CD14-positive monocyte (primary cell): Measurements from ENCODE around the gene SLC4A1AP. TPM values are rescaled to one million over a fixed set of nuclear protein-coding genes. Genes with fewer than 3 reads are reported as not detected.

Experiments
- DNase-seq, 3 donors: peaks; one replicate each; pipeline ENCODE4 v3.0.0-alpha.2; 2011 to 2022
- H2AFZ ChIP-seq: 2 replicates; pipeline ENCODE4 v1.6.0; 2012; ENCODE audit warnings: mild to moderate bottlenecking, low read depth, low read length, inconsistent platforms; ENCODE audit not compliant: insufficient read depth, poor library complexity, severe bottlenecking
- H3K27ac ChIP-seq, 2 donors: 1 replicate in 1 of 2; 2 replicates in 1 of 2; pipeline ENCODE4 v1.5.1; 2012 to 2013; ENCODE audit warnings: low read length in 2 of 2, control low read depth in 1 of 2, inconsistent platforms in 1 of 2, low read depth in 1 of 2, mild to moderate bottlenecking in 1 of 2
- H3K27me3 ChIP-seq, 2 donors: one replicate each; pipeline versions ENCODE4 v1.6.0 to v1.6.1; 2011 to 2013; ENCODE audit warnings: low read length in 2 of 2; ENCODE audit not compliant: control insufficient read depth in 2 of 2, insufficient read depth in 2 of 2
- H3K36me3 ChIP-seq, 2 donors: replicated peaks in 1 of 2; 1 replicate in 1 of 2; 2 replicates in 1 of 2; pipeline versions ENCODE4 v1.5.1 to v1.6.1; 2012 to 2013; ENCODE audit warnings: low read length in 2 of 2, control low read depth in 1 of 2, inconsistent platforms in 1 of 2, mild to moderate bottlenecking in 1 of 2; ENCODE audit not compliant: insufficient read depth in 2 of 2, control insufficient read depth in 1 of 2
- H3K4me1 ChIP-seq, 2 donors: 1 replicate in 1 of 2; 2 replicates in 1 of 2; pipeline versions ENCODE4 v1.5.1 to v1.6.1; 2012 to 2013; ENCODE audit warnings: low read length in 2 of 2, control low read depth in 1 of 2, inconsistent platforms in 1 of 2, mild to moderate bottlenecking in 1 of 2, moderate library complexity in 1 of 2; ENCODE audit not compliant: insufficient read depth in 2 of 2, control insufficient read depth in 1 of 2
- H3K4me2 ChIP-seq: replicated peaks from 2 replicates; pipeline ENCODE3; 2012; ENCODE audit warnings: low read length, moderate library complexity, mild to moderate bottlenecking; ENCODE audit not compliant: poor library complexity, severe bottlenecking; ENCODE audit errors: extremely low read depth
- H3K4me3 ChIP-seq, 3 experiments: fragments of 200-600 bp in 1 of 3; sonication (generic) in 1 of 3; replicated peaks in 1 of 3; 1 replicate in 2 of 3; 2 replicates in 1 of 3; pipeline ENCODE4 v1.5.1; 2011 to 2013; ENCODE audit warnings: low read length in 3 of 3, mild to moderate bottlenecking in 3 of 3, control low read depth in 2 of 3, low read depth in 2 of 3, inconsistent platforms in 1 of 3, moderate library complexity in 1 of 3
- H3K79me2 ChIP-seq: 2 replicates; pipeline ENCODE4 v1.6.0; 2012; ENCODE audit warnings: mild to moderate bottlenecking, control low read depth, inconsistent platforms, low read length, moderate library complexity; ENCODE audit not compliant: insufficient read depth
- H3K9ac ChIP-seq: 2 replicates; pipeline ENCODE4 v1.6.0; 2017; ENCODE audit warnings: low read length, mild to moderate bottlenecking; ENCODE audit not compliant: insufficient read depth, poor library complexity, severe bottlenecking
- H3K9me3 ChIP-seq, 2 donors: replicated peaks in 1 of 2; 1 replicate in 1 of 2; 2 replicates in 1 of 2; pipeline versions ENCODE4 v1.5.1 to v1.6.1; 2012 to 2013; ENCODE audit warnings: low read length in 2 of 2, control low read depth in 1 of 2; ENCODE audit not compliant: control insufficient read depth in 1 of 2, insufficient read depth in 1 of 2
- H4K20me1 ChIP-seq: 2 replicates; pipeline ENCODE4 v1.6.0; 2012; ENCODE audit warnings: mild to moderate bottlenecking, low read length, control low read depth, moderate library complexity; ENCODE audit not compliant: insufficient read depth
- H3K27ac Mint-ChIP-seq, 7 donors: one replicate each; pipeline ENCODE4 v1.8.0; 2020; ENCODE audit warnings: mild to moderate bottlenecking in 7 of 7, mixed read lengths in 7 of 7, moderate library complexity in 6 of 7, inconsistent platforms in 2 of 7
- H3K27me3 Mint-ChIP-seq, 3 donors: one replicate each; pipeline ENCODE4 v1.8.0; 2021 to 2022; ENCODE audit warnings: low read depth in 3 of 3, mild to moderate bottlenecking in 3 of 3, mixed read lengths in 3 of 3, moderate library complexity in 3 of 3, inconsistent platforms in 1 of 3
- H3K36me3 Mint-ChIP-seq, 2 donors: one replicate each; pipeline ENCODE4 v1.8.0; 2020; ENCODE audit warnings: mixed read lengths in 2 of 2, inconsistent platforms in 1 of 2, mild to moderate bottlenecking in 1 of 2
- H3K4me1 Mint-ChIP-seq: one replicate; pipeline ENCODE4 v1.8.0; 2020; ENCODE audit warnings: mild to moderate bottlenecking, mixed read lengths
- H3K4me3 Mint-ChIP-seq, 2 donors: one replicate each; pipeline ENCODE4 v1.8.0; 2020; ENCODE audit warnings: mild to moderate bottlenecking in 2 of 2, mixed read lengths in 2 of 2, moderate library complexity in 1 of 2
- H3K9me3 Mint-ChIP-seq, 7 donors: one replicate each; pipeline ENCODE4 v1.8.0; 2020 to 2022; ENCODE audit warnings: mixed read lengths in 7 of 7, mild to moderate bottlenecking in 6 of 7, moderate library complexity in 6 of 7, inconsistent platforms in 2 of 7
- CTCF ChIP-seq: fragments of 200-600 bp; IDR thresholded peaks from one replicate; pipeline ENCODE4 v1.8.0; 2022; ENCODE audit warnings: antibody characterized with exemption, mild to moderate bottlenecking
- WGBS: methylation state at CpG from one replicate; pipeline ENCODE4 v1.1.5; 2013; ENCODE audit warnings: missing lambda C conversion rate; ENCODE audit not compliant: insufficient coverage; 5-methylcytosine and 5-hydroxymethylcytosine counted together
- intact Hi-C, 2 donors: fragments of 100-400 bp; cut with micrococcal nuclease; formaldehyde crosslinking; loops; one replicate each; pipeline versions ENCODE4 v1.15.0 to v1.15.1; 2023
- polyA plus RNA-seq, 3 donors: library from polyadenylated mRNA; depleted of rRNA in 1 of 3; unstranded in 2 of 3; stranded (reverse) in 1 of 3; fragments of 300-500 nt in 2 of 3; fragments of >200 nt in 1 of 3; fragmentation: Illumina TruSeq in 2 of 3; gene quantifications; 1 replicate in 2 of 3; 2 replicates in 1 of 3; pipeline ENCODE4 v1.2.3, GENCODE V29; 2012 to 2021

Gene SLC4A1AP
- polyA plus RNA-seq, 3 donors = 12.7 to 24.9 (median 18.3) TPM

- peaks cover 81 to 92% of the 10 kb centered on the region in 2 donors for H3K36me3 Mint-ChIP-seq
- TF ChIP-seq CTCF = no peak
- Histone ChIP-seq H3K27me3 (no peaks in the 10 kb centered on the region), H4K20me1 (no peaks in the 10 kb centered on the region), H3K79me2 (no peaks in the 10 kb centered on the region), H3K4me3 (no peak overlapping the region), H2AFZ (no peak overlapping the region), H3K9ac (no peak overlapping the region), H3K4me1 (no peaks in the 10 kb centered on the region), H3K4me2 (no peak overlapping the region), H3K36me3 (peaks cover 94 to 99% of the 10 kb centered on the region in 2 donors), H3K9me3 (no peaks in the 10 kb centered on the region), H3K27ac (no peak overlapping the region)
- WGBS = 100% methylated on average over 1 of the region's 1 CpG
- H3K27ac Mint-ChIP-seq = no peak overlapping the region
- intact Hi-C loops = no loop called here
- H3K27me3 Mint-ChIP-seq = no peaks in the 10 kb centered on the region
- no peaks in the 10 kb centered on the region for H3K4me1 Mint-ChIP-seq
- no peaks in the 10 kb centered on the region for H3K9me3 Mint-ChIP-seq
- no peak overlapping the region for H3K4me3 Mint-ChIP-seq
- no peak for DNase-seq
Observed at GRCh38 chr2:27652790-27653189, 10.9 kb upstream of the SLC4A1AP start.

GRCh38 chr2:27653397-27653796 lies 10.3 kb upstream of the SLC4A1AP start:
- Mint-ChIP-seq H3K27ac (no peak overlapping the region), H3K9me3 (no peaks in the 10 kb centered on the region), H3K27me3 (no peaks in the 10 kb centered on the region), H3K4me1 (no peaks in the 10 kb centered on the region), H3K4me3 (no peak overlapping the region), H3K36me3 (peaks cover 78 to 86% of the 10 kb centered on the region in 2 donors)
- no peak for DNase-seq
- Histone ChIP-seq H3K9ac (no peak overlapping the region), H4K20me1 (no peaks in the 10 kb centered on the region), H3K36me3 (peaks cover 93 to 99% of the 10 kb centered on the region in 2 donors), H3K27ac (no peak overlapping the region), H3K79me2 (no peaks in the 10 kb centered on the region), H3K27me3 (no peaks in the 10 kb centered on the region), H3K9me3 (no peaks in the 10 kb centered on the region), H3K4me2 (no peak overlapping the region), H2AFZ (no peak overlapping the region), H3K4me1 (no peaks in the 10 kb centered on the region), H3K4me3 (no peak overlapping the region)
- intact Hi-C loops = no loop called here
- no peak for TF ChIP-seq CTCF
- no CpG with 5 or more reads among the region's 2 CpGs for WGBS
